Kidney (tissue), 14 donors: ENCODE results near the gene ORM2. TPM values are rescaled to one million over a fixed set of nuclear protein-coding genes. Genes with fewer than 3 reads are reported as not detected.

Experiments used
- DNase-seq, 5 donors: peaks; one replicate each; pipeline ENCODE4 v3.0.0-alpha.2; 2013 to 2020
- FAIRE-seq: peaks from 2 replicates; lab custom pipeline; 2012; peaks lifted over from hg19 to GRCh38; lab: Jason Lieb, UNC
- H3K27ac ChIP-seq, 2 donors: one replicate each; pipeline ENCODE4 v1.7.0; 2013; ENCODE audit warnings: low read depth in 2 of 2, low read length in 2 of 2, inconsistent platforms in 1 of 2
- H3K27me3 ChIP-seq: one replicate; pipeline ENCODE4 v1.7.1; 2013; ENCODE audit warnings: low read length, inconsistent platforms; ENCODE audit not compliant: control insufficient read depth, insufficient read depth
- H3K36me3 ChIP-seq, 3 donors: one replicate each; pipeline versions ENCODE4 v1.7.0 to v1.7.1; 2013; ENCODE audit warnings: low read length in 3 of 3, control low read depth in 1 of 3, inconsistent platforms in 1 of 3; ENCODE audit not compliant: insufficient read depth in 3 of 3, control insufficient read depth in 2 of 3
- H3K4me1 ChIP-seq, 3 donors: one replicate each; pipeline versions ENCODE4 v1.7.0 to v1.7.1; 2013; ENCODE audit warnings: low read length in 3 of 3, inconsistent platforms in 1 of 3, low read depth in 1 of 3; ENCODE audit not compliant: control insufficient read depth in 2 of 3, insufficient read depth in 2 of 3
- H3K4me3 ChIP-seq, 3 donors: one replicate each; pipeline versions ENCODE4 v1.7.0 to v1.8.1; 2013; ENCODE audit warnings: low read length in 3 of 3, control low read depth in 1 of 3, inconsistent platforms in 1 of 3
- H3K9ac ChIP-seq, 3 donors: one replicate each; pipeline versions ENCODE4 v1.7.0 to v1.7.1; 2013; ENCODE audit warnings: low read length in 3 of 3, control low read depth in 1 of 3, inconsistent platforms in 1 of 3
- H3K9me3 ChIP-seq, 3 donors: one replicate each; pipeline versions ENCODE4 v1.7.0 to v1.7.1; 2013; ENCODE audit warnings: low read length in 3 of 3, control low read depth in 1 of 3, inconsistent platforms in 1 of 3; ENCODE audit not compliant: control insufficient read depth in 2 of 3, insufficient read depth in 1 of 3
- CTCF ChIP-seq: IDR thresholded peaks from 3 replicates; pipeline ENCODE4 v1.5.1; 2012; ENCODE audit warnings: mild to moderate bottlenecking, moderate library complexity, borderline replicate concordance; ENCODE audit not compliant: insufficient read depth; ENCODE audit errors: extremely low read depth
- intact Hi-C: fragments of 100-400 bp; cut with DNase I; formaldehyde crosslinking; loops from one replicate; pipeline ENCODE4 v1.11.1; 2022
- polyA plus RNA-seq: library from polyadenylated mRNA; stranded (reverse); fragments of 350-450 nt; fragmentation: Illumina TruSeq; extraction: RNeasy Lipid Tissue Mini Kit (QIAGEN cat#74804); gene quantifications from one replicate; pipeline ENCODE4 v1.2.3, GENCODE V29; 2014; ENCODE audit warnings: low read depth, low replicate concordance; ENCODE audit not compliant: insufficient read depth
- total RNA-seq: library from RNA; stranded (reverse); fragmentation: NEBNext Ultra II Directional; extraction: Animal tissue kit (Norgen Biotek cat#: 25700); gene quantifications from one replicate; pipeline ENCODE4 v1.2.1, GENCODE V29; 2021
- donor health status: control.
- donor health status: control.
- donor health status: control.
- donor health status: control.
- donor health status: control.
- donor health status: DM: yes; HTN: yes; CAD: no.
- donor health status: Normal renal cell carcinoma (clear cell type).

The ORM2 gene
- total and polyA plus RNA-seq, 2 donors from 2014 or later: not detected

GRCh38 chr9:114367366-114367765 is 37.7 kb downstream of the ORM2 start:
- Histone ChIP-seq H3K36me3 (peaks cover 2 to 18% (median 5%) of the 10 kb centered on the region in 3 donors), H3K4me3 (no peak overlapping the region), H3K27me3 (no peaks in the 10 kb centered on the region), H3K9me3 (no peaks in the 10 kb centered on the region), H3K9ac (no peak overlapping the region), H3K4me1 (peaks cover 0 to 8% (median 0%) of the 10 kb centered on the region in 3 donors), H3K27ac (no peak overlapping the region)
- TF ChIP-seq CTCF: no peak
- FAIRE-seq (no peak), DNase-seq (peak in 1 of 5 donors; percentile 60)
- intact Hi-C loops: no loop called here

GRCh38 chr9:114367772-114368569 is 38.3 kb downstream of the ORM2 start:
- DNase-seq: peak in 1 of 5 donors; percentile 63
- peaks cover 0 to 8% (median 0%) of the 10 kb centered on the region in 3 donors for H3K4me1 ChIP-seq

GRCh38 chr9:114369216-114370130 is 39.8 kb downstream of the ORM2 start:
- Histone ChIP-seq H3K27ac (no peak overlapping the region), H3K9me3 (no peaks in the 10 kb centered on the region), H3K36me3 (peaks cover 0 to 13% (median 2%) of the 10 kb centered on the region in 3 donors), H3K4me3 (no peak overlapping the region), H3K27me3 (no peaks in the 10 kb centered on the region), H3K4me1 (peaks cover 0 to 8% (median 0%) of the 10 kb centered on the region in 3 donors), H3K9ac (no peak overlapping the region)
- DNase-seq (peak in 1 of 5 donors; percentile 6), FAIRE-seq (no peak)
- TF ChIP-seq CTCF: no peak
- intact Hi-C loops: no loop called here

More at GRCh38 chr9:114367772-114368569, 38.3 kb downstream of the ORM2 start:
- intact Hi-C loops: no loop called here
- no peak for TF ChIP-seq CTCF
- Histone ChIP-seq H3K4me3 (no peak overlapping the region), H3K27me3 (no peaks in the 10 kb centered on the region), H3K36me3 (peaks cover 2 to 18% (median 5%) of the 10 kb centered on the region in 3 donors), H3K9me3 (no peaks in the 10 kb centered on the region), H3K27ac (no peak overlapping the region), H3K9ac (no peak overlapping the region)
- FAIRE-seq: no peak
